Upper lobe of left lung (tissue), 4 donors: ENCODE measurements around the gene ANKFY1.
"Not testable (repeated sequence)": the region's sequence is repeated elsewhere in the genome, so short reads cannot be mapped to it uniquely, and the experiment has no call there.

Experiments used
- EP300 ChIP-seq, 4 donors: sonication (generic); formaldehyde crosslinking; IDR thresholded peaks; one replicate each; pipeline ENCODE4 v1.5.1; 2017; ENCODE audit warnings: antibody characterized with exemption in 4 of 4, control low read depth in 2 of 4
- POLR2A ChIP-seq, 4 donors: fragments of 450-650 bp; IDR thresholded peaks; one replicate each; pipeline ENCODE4 v1.5.1; 2016 to 2017; ENCODE audit warnings: antibody characterized with exemption in 4 of 4, mild to moderate bottlenecking in 2 of 4
- POLR2AphosphoS5 ChIP-seq, 2 donors: sonication (generic); formaldehyde crosslinking; IDR thresholded peaks; one replicate each; pipeline ENCODE4 v1.5.1; 2017; ENCODE audit warnings: antibody characterized with exemption in 2 of 2
- TF ChIP-seq, protein P1 (sequence below), 6 experiments: fragments of 450-650 bp in 4 of 6; fragments of 200-600 bp in 2 of 6; sonication (generic) in 2 of 6; IDR thresholded peaks; one replicate each; pipeline ENCODE4 v1.5.1; 2016 to 2019; ENCODE audit warnings: antibody characterized with exemption in 6 of 6

DNA sequence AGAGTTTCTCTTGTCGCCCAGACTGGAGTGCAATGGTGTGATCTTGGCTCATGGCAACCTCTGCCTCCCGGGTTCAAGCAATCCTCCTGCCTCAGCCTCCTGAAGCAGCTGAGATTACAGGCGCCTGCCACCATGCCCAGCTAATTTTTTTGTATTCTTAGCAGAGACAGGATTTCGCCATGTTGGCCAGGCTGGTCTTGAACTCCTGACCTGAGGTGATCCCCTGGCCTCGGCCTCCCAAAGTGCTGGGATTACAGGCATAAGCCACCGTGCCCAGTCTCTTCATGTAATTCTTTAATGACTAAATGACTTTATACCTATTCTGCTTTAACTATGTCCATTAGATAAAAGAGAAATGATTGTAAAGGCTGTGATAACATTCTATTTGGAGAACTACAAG is 8.5 kb downstream of the ANKFY1 start:
- TF ChIP-seq, protein P1, sequence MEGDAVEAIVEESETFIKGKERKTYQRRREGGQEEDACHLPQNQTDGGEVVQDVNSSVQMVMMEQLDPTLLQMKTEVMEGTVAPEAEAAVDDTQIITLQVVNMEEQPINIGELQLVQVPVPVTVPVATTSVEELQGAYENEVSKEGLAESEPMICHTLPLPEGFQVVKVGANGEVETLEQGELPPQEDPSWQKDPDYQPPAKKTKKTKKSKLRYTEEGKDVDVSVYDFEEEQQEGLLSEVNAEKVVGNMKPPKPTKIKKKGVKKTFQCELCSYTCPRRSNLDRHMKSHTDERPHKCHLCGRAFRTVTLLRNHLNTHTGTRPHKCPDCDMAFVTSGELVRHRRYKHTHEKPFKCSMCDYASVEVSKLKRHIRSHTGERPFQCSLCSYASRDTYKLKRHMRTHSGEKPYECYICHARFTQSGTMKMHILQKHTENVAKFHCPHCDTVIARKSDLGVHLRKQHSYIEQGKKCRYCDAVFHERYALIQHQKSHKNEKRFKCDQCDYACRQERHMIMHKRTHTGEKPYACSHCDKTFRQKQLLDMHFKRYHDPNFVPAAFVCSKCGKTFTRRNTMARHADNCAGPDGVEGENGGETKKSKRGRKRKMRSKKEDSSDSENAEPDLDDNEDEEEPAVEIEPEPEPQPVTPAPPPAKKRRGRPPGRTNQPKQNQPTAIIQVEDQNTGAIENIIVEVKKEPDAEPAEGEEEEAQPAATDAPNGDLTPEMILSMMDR (IDR thresholded peaks at IDR 0.05), result not testable (repeated sequence)
- not testable (repeated sequence) for TF ChIP-seq POLR2A, EP300, POLR2AphosphoS5 (IDR thresholded peaks at IDR 0.05)
